IMR-90 (cell line): ENCODE measurements around the gene RPL14. TPM values are rescaled to one million over a fixed set of nuclear protein-coding genes. Genes with fewer than 3 reads are reported as not detected.

Experiments used
- ATAC-seq: fragments of 200-7000 bp; cut with Tn5 transposase; 2 replicates; pipeline ENCODE4 v1.9.1; 2020; ENCODE audit warnings: low read depth, mild to moderate bottlenecking, moderate library complexity
- BruUV-seq: library from RNA; stranded (reverse); fragments of 400-500 nt; replicated peaks from 2 replicates; lab custom pipeline; 2021; lab: Mats Ljungman, UMichigan
- CTCF ChIA-PET: fragments of 300-600 bp; formaldehyde crosslinking; extraction: SDS; loops from one replicate; lab custom pipeline; 2021; ENCODE audit warnings: antibody characterized with exemption; lab: Yijun Ruan, JAX
- POLR2A ChIA-PET: fragments of 300-600 bp; sonication (Branson Sonifier 250); formaldehyde crosslinking; loops from one replicate; lab custom pipeline; 2022; ENCODE audit warnings: antibody characterized with exemption; ENCODE audit not compliant: unreplicated experiment; lab: Charles Lee
- DNase-seq: peaks from one replicate; pipeline ENCODE4 v3.0.0; 2013
- H2AFZ ChIP-seq: replicated peaks from 2 replicates; pipeline ENCODE3; 2013; ENCODE audit warnings: low read length, mild to moderate bottlenecking; ENCODE audit not compliant: poor library complexity
- H2AK5ac ChIP-seq: 2 replicates; pipeline ENCODE4 v1.6.1; 2013; ENCODE audit warnings: low read depth, low read length, inconsistent platforms
- H2AK9ac ChIP-seq: replicated peaks from 2 replicates; pipeline ENCODE3; 2013; ENCODE audit warnings: mild to moderate bottlenecking, low read depth, low read length, moderate library complexity; ENCODE audit not compliant: poor library complexity
- H2BK120ac ChIP-seq: 2 replicates; pipeline ENCODE4 v1.6.1; 2013; ENCODE audit warnings: low read depth, low read length, inconsistent platforms
- H2BK15ac ChIP-seq: 3 replicates; pipeline ENCODE4 v1.6.1; 2013; ENCODE audit warnings: low read depth, low read length, inconsistent platforms
- H2BK20ac ChIP-seq: 2 replicates; pipeline ENCODE4 v1.6.1; 2013; ENCODE audit warnings: low read depth, mild to moderate bottlenecking, inconsistent platforms, low read length, moderate library complexity
- H2BK5ac ChIP-seq: 2 replicates; pipeline ENCODE4 v1.6.1; 2013; ENCODE audit warnings: mild to moderate bottlenecking, low read depth, low read length, inconsistent platforms; ENCODE audit not compliant: poor library complexity, severe bottlenecking
- H3K14ac ChIP-seq: replicated peaks from 2 replicates; pipeline ENCODE4 v1.6.1; 2013; ENCODE audit warnings: low read depth, low read length, inconsistent platforms
- H3K18ac ChIP-seq: 2 replicates; pipeline ENCODE4 v1.6.1; 2013; ENCODE audit warnings: low read depth, low read length, control low read depth
- H3K23ac ChIP-seq: 2 replicates; pipeline ENCODE4 v1.6.1; 2013; ENCODE audit warnings: low read depth, low read length, inconsistent platforms
- H3K27ac ChIP-seq: 2 replicates; pipeline ENCODE4 v1.5.1; 2013; ENCODE audit warnings: mild to moderate bottlenecking, control low read depth, low read length; ENCODE audit not compliant: insufficient read depth
- H3K27me3 ChIP-seq: 2 replicates; pipeline ENCODE4 v1.6.1; 2013; ENCODE audit warnings: low read length; ENCODE audit not compliant: control insufficient read depth, insufficient read depth
- H3K36me3 ChIP-seq: 2 replicates; pipeline ENCODE4 v1.6.1; 2013; ENCODE audit warnings: low read length, mixed read lengths; ENCODE audit not compliant: control insufficient read depth, insufficient read depth
- H3K4ac ChIP-seq: 2 replicates; pipeline ENCODE4 v1.6.1; 2013; ENCODE audit warnings: low read depth, low read length, inconsistent platforms
- H3K4me1 ChIP-seq: 2 replicates; pipeline ENCODE4 v1.6.1; 2013; ENCODE audit warnings: low read length, mixed read lengths; ENCODE audit not compliant: control insufficient read depth, insufficient read depth
- H3K4me2 ChIP-seq: 2 replicates; pipeline ENCODE4 v1.6.1; 2013; ENCODE audit warnings: low read depth, mild to moderate bottlenecking, control low read depth, low read length, moderate library complexity
- H3K4me3 ChIP-seq: 2 replicates; pipeline ENCODE4 v1.5.1; 2013; ENCODE audit warnings: low read depth, mild to moderate bottlenecking, control low read depth, low read length, moderate library complexity; ENCODE audit not compliant: insufficient read depth
- H3K56ac ChIP-seq: 2 replicates; pipeline ENCODE4 v1.6.1; 2013; ENCODE audit warnings: low read length, inconsistent platforms; ENCODE audit not compliant: insufficient read depth; ENCODE audit errors: extremely low read depth
- H3K79me1 ChIP-seq, 2 experiments: 2 replicates each; pipeline ENCODE4 v1.6.1; 2013; ENCODE audit warnings: low read length in 2 of 2, inconsistent platforms in 1 of 2, low read depth in 1 of 2
- H3K9ac ChIP-seq: 2 replicates; pipeline ENCODE4 v1.6.1; 2013; ENCODE audit warnings: low read depth, low read length, control low read depth
- H3K9me1 ChIP-seq: 2 replicates; pipeline ENCODE4 v1.6.1; 2013; ENCODE audit warnings: low read length, inconsistent platforms; ENCODE audit not compliant: insufficient read depth
- H3K9me3 ChIP-seq: 2 replicates; pipeline ENCODE4 v1.6.1; 2013; ENCODE audit warnings: low read length; ENCODE audit not compliant: control insufficient read depth, insufficient read depth
- H4K20me1 ChIP-seq: 2 replicates; pipeline ENCODE4 v1.6.1; 2013; ENCODE audit warnings: low read length, inconsistent platforms; ENCODE audit not compliant: insufficient read depth
- H4K5ac ChIP-seq: 2 replicates; pipeline ENCODE4 v1.6.1; 2013; ENCODE audit warnings: mild to moderate bottlenecking, low read depth, low read length, control low read depth
- H4K8ac ChIP-seq, 2 experiments: 2 replicates each; pipeline ENCODE4 v1.6.1; 2013; ENCODE audit warnings: low read depth in 2 of 2, low read length in 2 of 2, control low read depth in 1 of 2, inconsistent platforms in 1 of 2
- H4K91ac ChIP-seq: 2 replicates; pipeline ENCODE4 v1.6.1; 2013; ENCODE audit warnings: low read depth, low read length, inconsistent platforms; ENCODE audit not compliant: insufficient read depth
- BHLHE40 ChIP-seq: fragments of 150-350 bp; IDR thresholded peaks from 2 replicates; pipeline ENCODE4 v1.6.1; 2016; ENCODE audit warnings: mild to moderate bottlenecking, low read depth, low read length
- CEBPB ChIP-seq: IDR thresholded peaks from 2 replicates; pipeline ENCODE4 v1.6.1; 2012; ENCODE audit warnings: low read depth, low read length, improper control_type of control experiment
- FOS ChIP-seq: fragments of 150-350 bp; IDR thresholded peaks from 2 replicates; pipeline ENCODE4 v1.6.1; 2016; ENCODE audit warnings: low read depth, low read length
- MAFK ChIP-seq: IDR thresholded peaks from 2 replicates; pipeline ENCODE4 v1.6.1; 2012; ENCODE audit warnings: low read depth, low read length, improper control_type of control experiment
- MAZ ChIP-seq: IDR thresholded peaks from 2 replicates; pipeline ENCODE4 v1.6.1; 2012; ENCODE audit warnings: low read depth, mild to moderate bottlenecking, low read length, improper control_type of control experiment, moderate library complexity, borderline replicate concordance
- MXI1 ChIP-seq: IDR thresholded peaks from 2 replicates; pipeline ENCODE4 v1.6.1; 2012; ENCODE audit warnings: low read depth, mild to moderate bottlenecking, low read length, moderate library complexity, borderline replicate concordance
- NFE2L2 ChIP-seq: fragments of 150-350 bp; IDR thresholded peaks from 2 replicates; pipeline ENCODE4 v1.6.1; 2016; ENCODE audit warnings: low read depth, mild to moderate bottlenecking, low read length
- POLR2A ChIP-seq: IDR thresholded peaks from 2 replicates; pipeline ENCODE4 v1.6.1; 2012; ENCODE audit warnings: mild to moderate bottlenecking, low read depth, low read length
- RAD21 ChIP-seq: IDR thresholded peaks from 2 replicates; pipeline ENCODE4 v1.6.1; 2012; ENCODE audit warnings: low read length, improper control_type of control experiment
- RCOR1 ChIP-seq: IDR thresholded peaks from 2 replicates; pipeline ENCODE4 v1.6.1; 2012; ENCODE audit warnings: mild to moderate bottlenecking, low read length, improper control_type of control experiment; ENCODE audit not compliant: insufficient replicate concordance
- RFX5 ChIP-seq: IDR thresholded peaks from 2 replicates; pipeline ENCODE4 v1.8.0; 2012; ENCODE audit warnings: low read depth, mild to moderate bottlenecking, low read length, moderate library complexity
- SMC3 ChIP-seq: fragments of 150-350 bp; IDR thresholded peaks from 2 replicates; pipeline ENCODE4 v1.6.1; 2016; ENCODE audit warnings: low read depth, mild to moderate bottlenecking, antibody characterized with exemption, low read length, moderate library complexity
- WGBS, 2 experiments: methylation state at CpG; one replicate each; pipeline versions ENCODE4 v1.1.5 to v1.1.7; 2013; ENCODE audit warnings: missing lambda C conversion rate in 2 of 2; ENCODE audit not compliant: insufficient read length in 1 of 2; ENCODE audit errors: extremely low coverage in 2 of 2; 5-methylcytosine and 5-hydroxymethylcytosine counted together
- dilution Hi-C: fragments of 300-500 bp; cut with HindIII; formaldehyde crosslinking; loops from one replicate; pipeline ENCODE4 v1.14.3; 2018; ENCODE audit warnings: low sequenced_read_pairs; ENCODE audit not compliant: unreplicated experiment
- in situ Hi-C: fragments of 300-500 bp; cut with MboI; formaldehyde crosslinking; loops from 3 replicates; pipeline ENCODE4 v1.14.3; 2019; ENCODE audit warnings: low sequenced_read_pairs, inconsistent platforms, mixed read lengths
- intact Hi-C: fragments of 100-400 bp; cut with micrococcal nuclease; formaldehyde crosslinking; loops from 2 replicates; pipeline ENCODE4 v1.10.0; 2022
- polyA plus RNA-seq, 3 experiments: library from polyadenylated mRNA; depleted of rRNA; stranded (reverse); fragments of >200 nt; gene quantifications; 2 replicates each; pipeline ENCODE4 v1.2.3, GENCODE V29; 2012; ENCODE audit warnings: low replicate concordance in 1 of 3
- total RNA-seq: library from RNA; depleted of rRNA; stranded (reverse); fragments of >200 nt; gene quantifications from 2 replicates; pipeline ENCODE4 v1.2.3, GENCODE V29; 2012
- TF ChIP-seq, protein P1 (sequence below): conservative IDR thresholded peaks from 2 replicates; pipeline ENCODE4 v1.5.1; 2012; ENCODE audit warnings: mild to moderate bottlenecking, low read depth, low read length, improper control_type of control experiment
- TF ChIP-seq, protein P2 (sequence below): fragments of 150-350 bp; IDR thresholded peaks from 2 replicates; pipeline ENCODE4 v1.6.1; 2016; ENCODE audit warnings: low read depth, mild to moderate bottlenecking, low read length, moderate library complexity, borderline replicate concordance
- TF ChIP-seq, protein P3 (sequence below): fragments of 150-350 bp; IDR thresholded peaks from 2 replicates; pipeline ENCODE4 v1.6.1; 2017; ENCODE audit warnings: mild to moderate bottlenecking, antibody characterized with exemption, low read length, low read depth

Gene RPL14
- total and polyA plus RNA-seq, 2 of the 4 experiments (the other 2 are of a cell fraction), result 142 to 492 TPM

DNA sequence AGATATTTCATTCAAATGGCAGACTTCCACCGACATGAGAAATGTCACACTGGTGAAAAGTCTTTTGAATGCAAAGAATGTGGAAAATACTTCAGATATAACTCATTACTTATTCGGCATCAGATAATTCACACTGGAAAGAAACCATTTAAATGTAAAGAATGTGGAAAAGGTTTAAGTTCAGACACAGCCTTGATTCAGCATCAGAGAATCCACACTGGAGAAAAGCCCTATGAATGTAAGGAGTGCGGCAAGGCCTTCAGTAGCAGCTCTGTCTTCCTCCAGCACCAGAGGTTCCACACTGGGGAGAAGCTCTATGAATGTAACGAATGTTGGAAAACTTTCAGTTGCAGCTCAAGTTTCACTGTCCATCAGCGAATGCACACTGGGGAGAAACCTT, 59.1 kb downstream of the RPL14 start:
- H3K18ac ChIP-seq, result no peak overlapping the region
- TF ChIP-seq RCOR1 (no peak), NFE2L2 (no peak), MAFK (no peak), FOS (no peak), MAZ (no peak), POLR2A (no peak), RFX5 (no peak), SMC3 (no peak), CEBPB (no peak), MXI1 (no peak), RAD21 (no peak), BHLHE40 (no peak)
- TF ChIP-seq, protein P1, sequence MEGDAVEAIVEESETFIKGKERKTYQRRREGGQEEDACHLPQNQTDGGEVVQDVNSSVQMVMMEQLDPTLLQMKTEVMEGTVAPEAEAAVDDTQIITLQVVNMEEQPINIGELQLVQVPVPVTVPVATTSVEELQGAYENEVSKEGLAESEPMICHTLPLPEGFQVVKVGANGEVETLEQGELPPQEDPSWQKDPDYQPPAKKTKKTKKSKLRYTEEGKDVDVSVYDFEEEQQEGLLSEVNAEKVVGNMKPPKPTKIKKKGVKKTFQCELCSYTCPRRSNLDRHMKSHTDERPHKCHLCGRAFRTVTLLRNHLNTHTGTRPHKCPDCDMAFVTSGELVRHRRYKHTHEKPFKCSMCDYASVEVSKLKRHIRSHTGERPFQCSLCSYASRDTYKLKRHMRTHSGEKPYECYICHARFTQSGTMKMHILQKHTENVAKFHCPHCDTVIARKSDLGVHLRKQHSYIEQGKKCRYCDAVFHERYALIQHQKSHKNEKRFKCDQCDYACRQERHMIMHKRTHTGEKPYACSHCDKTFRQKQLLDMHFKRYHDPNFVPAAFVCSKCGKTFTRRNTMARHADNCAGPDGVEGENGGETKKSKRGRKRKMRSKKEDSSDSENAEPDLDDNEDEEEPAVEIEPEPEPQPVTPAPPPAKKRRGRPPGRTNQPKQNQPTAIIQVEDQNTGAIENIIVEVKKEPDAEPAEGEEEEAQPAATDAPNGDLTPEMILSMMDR, result no peak
- TF ChIP-seq, protein P2, sequence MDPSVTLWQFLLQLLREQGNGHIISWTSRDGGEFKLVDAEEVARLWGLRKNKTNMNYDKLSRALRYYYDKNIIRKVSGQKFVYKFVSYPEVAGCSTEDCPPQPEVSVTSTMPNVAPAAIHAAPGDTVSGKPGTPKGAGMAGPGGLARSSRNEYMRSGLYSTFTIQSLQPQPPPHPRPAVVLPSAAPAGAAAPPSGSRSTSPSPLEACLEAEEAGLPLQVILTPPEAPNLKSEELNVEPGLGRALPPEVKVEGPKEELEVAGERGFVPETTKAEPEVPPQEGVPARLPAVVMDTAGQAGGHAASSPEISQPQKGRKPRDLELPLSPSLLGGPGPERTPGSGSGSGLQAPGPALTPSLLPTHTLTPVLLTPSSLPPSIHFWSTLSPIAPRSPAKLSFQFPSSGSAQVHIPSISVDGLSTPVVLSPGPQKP, result no peak
- TF ChIP-seq, protein P3, sequence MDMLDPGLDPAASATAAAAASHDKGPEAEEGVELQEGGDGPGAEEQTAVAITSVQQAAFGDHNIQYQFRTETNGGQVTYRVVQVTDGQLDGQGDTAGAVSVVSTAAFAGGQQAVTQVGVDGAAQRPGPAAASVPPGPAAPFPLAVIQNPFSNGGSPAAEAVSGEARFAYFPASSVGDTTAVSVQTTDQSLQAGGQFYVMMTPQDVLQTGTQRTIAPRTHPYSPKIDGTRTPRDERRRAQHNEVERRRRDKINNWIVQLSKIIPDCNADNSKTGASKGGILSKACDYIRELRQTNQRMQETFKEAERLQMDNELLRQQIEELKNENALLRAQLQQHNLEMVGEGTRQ, result no peak
- H2AFZ ChIP-seq, result peak overlapping the region; percentile 62
- no peak overlapping the region for H3K23ac ChIP-seq
- no peak overlapping the region for H4K91ac ChIP-seq
- no peak overlapping the region for H4K8ac ChIP-seq
- H3K36me3 ChIP-seq, result no peaks in the 10 kb centered on the region
- 0 out of 2 replicates have a peak, but pooled peaks cover 2% of the 10 kb centered on the region for H3K4me1 ChIP-seq
- DNase-seq, result peak; percentile 31
- no peaks in the 10 kb centered on the region for H4K20me1 ChIP-seq
- H2BK15ac ChIP-seq, result no peak overlapping the region
- no peak overlapping the region for H3K27ac ChIP-seq
- dilution Hi-C loops (no loop called here), in situ Hi-C loops (no loop called here), intact Hi-C loops (no loop called here)
- ChIA-PET POLR2A (no interaction called here), CTCF (no interaction called here)
- no CpG with 5 or more reads among the region's 5 CpGs for WGBS, 2 experiments
- H3K9ac ChIP-seq, result no peak overlapping the region
- no peak overlapping the region for H2BK5ac ChIP-seq
- no peak overlapping the region for H2AK9ac ChIP-seq
- H2AK5ac ChIP-seq, result no peak overlapping the region
- H2BK120ac ChIP-seq, result peak overlapping the region; percentile 25; the same call in 1 of the 2 replicates
- H3K14ac ChIP-seq, result no peak overlapping the region; the same call in 1 of the 2 replicates
- H3K4ac ChIP-seq, result no peak overlapping the region
- H3K4me2 ChIP-seq, result no peak overlapping the region
- no peaks in the 10 kb centered on the region for H3K79me1 ChIP-seq
- H3K56ac ChIP-seq, result no peak overlapping the region
- no peak overlapping the region for H4K5ac ChIP-seq
- no peaks in the 10 kb centered on the region for H3K9me3 ChIP-seq
- H3K4me3 ChIP-seq, result no peak overlapping the region
- no peaks in the 10 kb centered on the region for H3K9me1 ChIP-seq
- BruUV-seq, result no TSS peak
- H3K27me3 ChIP-seq, result no peaks in the 10 kb centered on the region
- H2BK20ac ChIP-seq, result no peak overlapping the region
- ATAC-seq, result peak; percentile 70
